Lower lobe of right lung (tissue), 2 donors: ENCODE measurements around the gene MACROH2A1. TPM values are rescaled to one million over a fixed set of nuclear protein-coding genes. Genes with fewer than 3 reads are reported as not detected.

Source experiments
- ATAC-seq, 2 donors: fragments of 200-7000 bp; cut with Tn5 transposase; one replicate each; pipeline ENCODE4 v1.9.1; 2020 to 2022; ENCODE audit warnings: mild to moderate bottlenecking in 2 of 2, moderate library complexity in 2 of 2
- DNase-seq: peaks from one replicate; pipeline ENCODE4 v3.0.0-alpha.2; 2020
- H3K27ac ChIP-seq: fragments of 200-600 bp; one replicate; pipeline ENCODE4 v1.8.0; 2022
- H3K27me3 ChIP-seq: fragments of 200-600 bp; one replicate; pipeline ENCODE4 v1.8.0; 2022; ENCODE audit warnings: low read depth
- H3K36me3 ChIP-seq: fragments of 200-600 bp; one replicate; pipeline ENCODE4 v1.8.0; 2022; ENCODE audit warnings: mild to moderate bottlenecking
- H3K4me1 ChIP-seq: fragments of 200-600 bp; one replicate; pipeline ENCODE4 v1.8.0; 2022
- H3K4me3 ChIP-seq: fragments of 200-600 bp; one replicate; pipeline ENCODE4 v1.8.0; 2022; ENCODE audit warnings: mild to moderate bottlenecking
- H3K9me3 ChIP-seq: fragments of 200-600 bp; one replicate; pipeline ENCODE4 v1.8.0; 2022
- intact Hi-C: fragments of 100-400 bp; cut with DNase I; formaldehyde crosslinking; loops from one replicate; pipeline ENCODE4 v1.11.0; 2022
- total RNA-seq: library from RNA; stranded (reverse); fragmentation: NEBNext Ultra II Directional; extraction: Animal tissue kit (Norgen Biotek cat#: 25700); gene quantifications from one replicate; pipeline ENCODE4 v1.2.1, GENCODE V29; 2021
- TF ChIP-seq, protein P1 (sequence below): fragments of 200-600 bp; IDR thresholded peaks from one replicate; pipeline ENCODE4 v1.8.0; 2022; ENCODE audit warnings: antibody characterized with exemption, mild to moderate bottlenecking
- donor health status: DM: no; HTN: yes; CAD: no; lungs with severe emphysema.

MACROH2A1 gene
- total RNA-seq, 1 donor from 2014 or later, result 258 TPM

DNA sequence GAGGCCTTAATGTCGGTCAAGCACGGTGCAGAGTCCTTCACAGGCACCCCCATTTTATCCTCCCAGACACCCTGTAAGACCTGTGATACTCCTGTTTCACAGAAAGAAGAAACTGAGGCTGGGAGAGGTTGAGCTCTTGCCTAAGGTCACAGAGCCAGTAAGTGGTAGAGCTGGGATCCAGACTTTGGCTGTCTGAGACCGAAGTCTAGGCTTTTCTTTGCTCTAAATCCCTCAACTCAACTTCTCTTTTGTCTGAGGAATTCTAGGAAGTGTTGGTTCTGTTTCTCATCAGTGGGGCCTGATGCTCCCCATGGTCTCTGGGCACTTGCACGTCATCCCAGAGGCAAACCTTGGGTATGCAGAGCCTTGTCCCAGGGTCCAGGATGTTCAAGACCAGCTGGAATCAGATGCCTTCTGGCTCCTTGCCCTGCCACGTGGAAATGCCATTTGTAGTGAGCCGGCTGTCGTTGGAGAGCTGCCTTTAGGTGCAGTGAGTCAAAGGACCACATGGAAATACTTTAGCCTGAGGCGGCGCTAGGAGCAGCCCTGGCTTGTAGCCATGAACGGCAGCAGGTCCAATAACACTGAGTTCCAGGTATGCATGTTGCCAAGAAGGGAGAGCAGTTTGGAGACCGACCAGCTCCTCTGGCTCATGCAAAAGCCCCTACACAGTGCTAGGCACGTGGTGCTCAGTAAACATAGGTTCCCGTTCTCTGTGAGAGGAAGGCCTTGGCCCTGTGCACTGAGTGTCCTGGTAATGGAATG lies 38.9 kb upstream of the MACROH2A1 start:
- ATAC-seq, result peak; percentile 28 to 49
- no peaks in the 10 kb centered on the region for H3K36me3 ChIP-seq
- H3K4me1 ChIP-seq, result peaks cover 40% of the 10 kb centered on the region
- intact Hi-C loops, result no loop called here
- H3K9me3 ChIP-seq, result no peaks in the 10 kb centered on the region
- peaks cover 17% of the 10 kb centered on the region for H3K27me3 ChIP-seq
- TF ChIP-seq, protein P1, sequence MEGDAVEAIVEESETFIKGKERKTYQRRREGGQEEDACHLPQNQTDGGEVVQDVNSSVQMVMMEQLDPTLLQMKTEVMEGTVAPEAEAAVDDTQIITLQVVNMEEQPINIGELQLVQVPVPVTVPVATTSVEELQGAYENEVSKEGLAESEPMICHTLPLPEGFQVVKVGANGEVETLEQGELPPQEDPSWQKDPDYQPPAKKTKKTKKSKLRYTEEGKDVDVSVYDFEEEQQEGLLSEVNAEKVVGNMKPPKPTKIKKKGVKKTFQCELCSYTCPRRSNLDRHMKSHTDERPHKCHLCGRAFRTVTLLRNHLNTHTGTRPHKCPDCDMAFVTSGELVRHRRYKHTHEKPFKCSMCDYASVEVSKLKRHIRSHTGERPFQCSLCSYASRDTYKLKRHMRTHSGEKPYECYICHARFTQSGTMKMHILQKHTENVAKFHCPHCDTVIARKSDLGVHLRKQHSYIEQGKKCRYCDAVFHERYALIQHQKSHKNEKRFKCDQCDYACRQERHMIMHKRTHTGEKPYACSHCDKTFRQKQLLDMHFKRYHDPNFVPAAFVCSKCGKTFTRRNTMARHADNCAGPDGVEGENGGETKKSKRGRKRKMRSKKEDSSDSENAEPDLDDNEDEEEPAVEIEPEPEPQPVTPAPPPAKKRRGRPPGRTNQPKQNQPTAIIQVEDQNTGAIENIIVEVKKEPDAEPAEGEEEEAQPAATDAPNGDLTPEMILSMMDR, result no peak
- peak overlapping the region; percentile 25 for H3K27ac ChIP-seq
- H3K4me3 ChIP-seq, result no peak overlapping the region
- DNase-seq, result no peak

DNA sequence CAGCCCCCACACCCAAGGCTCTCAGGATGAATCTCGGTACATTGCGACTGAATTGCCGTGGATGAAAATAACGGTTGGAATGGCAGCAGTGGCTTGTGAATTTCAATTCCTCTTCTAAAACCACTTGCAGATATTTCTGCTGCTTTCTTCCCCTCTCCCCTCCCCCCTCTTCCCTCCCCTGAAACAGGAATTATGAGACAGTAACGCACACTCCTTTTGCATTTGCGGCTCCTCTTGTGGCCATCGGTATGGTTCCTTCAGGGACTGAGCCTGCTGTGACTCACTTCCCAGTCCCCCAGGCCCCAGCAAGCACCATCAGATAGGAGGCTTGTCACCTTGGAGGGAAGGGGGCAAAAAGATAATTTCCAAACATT lies 38.4 kb upstream of the MACROH2A1 start:
- Histone ChIP-seq H3K27me3 (peaks cover 17% of the 10 kb centered on the region), H3K9me3 (no peaks in the 10 kb centered on the region), H3K4me3 (no peak overlapping the region), H3K27ac (peak overlapping the region; percentile 25), H3K36me3 (no peaks in the 10 kb centered on the region), H3K4me1 (peaks cover 37% of the 10 kb centered on the region)
- DNase-seq (no peak), ATAC-seq (peak; percentile 11 to 36)
- intact Hi-C loops, result no loop called here
- TF ChIP-seq, protein P1, result no peak

DNA sequence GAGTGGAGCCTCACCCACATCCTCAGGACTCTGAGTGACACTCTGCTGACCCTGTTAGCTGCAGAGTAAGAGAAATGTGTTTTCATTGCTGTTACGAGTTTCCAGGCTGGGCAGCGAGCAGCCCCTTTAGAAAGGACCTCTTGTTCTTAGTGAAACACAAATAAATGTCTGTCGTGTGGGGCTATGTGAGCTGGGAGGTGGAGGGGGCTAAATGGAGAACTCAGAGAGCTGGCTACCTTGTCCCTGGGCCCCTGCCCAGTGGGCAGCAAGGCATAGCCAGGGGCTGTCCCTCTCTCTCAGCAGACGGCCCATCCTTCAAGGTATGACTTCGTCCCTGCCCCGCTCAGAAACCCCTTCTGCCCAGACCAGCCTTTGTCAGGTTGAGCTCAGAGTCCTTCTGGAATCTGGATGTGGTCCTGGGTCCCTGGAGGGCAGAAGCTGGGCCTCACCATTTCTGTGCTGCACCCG lies 38.0 kb upstream of the MACROH2A1 start:
- TF ChIP-seq, protein P1, result no peak
- H3K27me3 ChIP-seq, result peaks cover 17% of the 10 kb centered on the region
- H3K4me3 ChIP-seq, result no peak overlapping the region
- peak overlapping the region; percentile 25 for H3K27ac ChIP-seq
- DNase-seq (no peak), ATAC-seq (no peak)
- H3K36me3 ChIP-seq, result no peaks in the 10 kb centered on the region
- peaks cover 33% of the 10 kb centered on the region for H3K4me1 ChIP-seq
- no peaks in the 10 kb centered on the region for H3K9me3 ChIP-seq
- intact Hi-C loops, result no loop called here

DNA sequence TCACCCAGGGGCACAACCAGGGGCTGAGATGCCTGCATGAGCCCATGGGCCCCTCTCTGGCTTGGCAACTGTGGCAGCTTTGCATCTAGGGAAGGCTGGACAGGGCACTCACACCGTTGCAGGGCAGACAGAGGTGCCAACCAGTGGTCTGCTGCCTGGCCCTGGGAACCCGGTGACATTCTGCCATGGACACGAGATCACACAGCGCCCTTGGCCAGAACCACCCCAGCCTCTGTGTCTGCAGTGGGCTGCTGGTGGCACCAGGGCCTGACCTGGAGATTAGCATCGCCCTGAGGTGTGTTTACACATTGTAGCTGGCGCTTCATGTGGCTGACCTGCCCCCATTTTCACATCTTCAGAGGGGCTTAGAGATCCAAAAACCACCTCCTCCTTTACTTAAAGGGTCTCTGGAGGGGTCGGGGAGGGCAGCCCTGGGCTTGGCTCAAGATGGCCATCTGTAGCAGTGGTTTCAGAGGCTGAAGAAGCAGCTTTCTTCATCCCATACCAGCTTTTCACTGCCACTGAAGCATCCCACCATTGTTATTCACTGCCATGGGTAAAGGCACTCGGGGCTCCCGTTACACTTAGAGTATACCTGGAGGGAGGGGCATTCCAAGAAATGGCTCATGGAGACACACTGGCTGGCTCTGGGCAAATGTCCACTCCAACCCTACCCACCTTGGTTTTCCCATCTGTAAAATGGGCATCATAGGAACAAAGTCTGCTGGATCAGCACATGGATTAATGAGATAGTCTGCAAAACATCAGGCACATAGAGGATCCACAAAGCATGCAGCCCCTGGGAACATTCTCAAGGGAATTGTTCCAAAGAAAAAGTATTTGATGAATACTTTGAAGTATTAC lies 36.7 kb upstream of the MACROH2A1 start:
- DNase-seq (no peak), ATAC-seq (no peak)
- Histone ChIP-seq H3K4me1 (peaks cover 27% of the 10 kb centered on the region), H3K36me3 (no peaks in the 10 kb centered on the region), H3K27me3 (peaks cover 17% of the 10 kb centered on the region), H3K4me3 (no peak overlapping the region), H3K27ac (no peak overlapping the region), H3K9me3 (no peaks in the 10 kb centered on the region)
- intact Hi-C loops, result no loop called here
- TF ChIP-seq, protein P1, result no peak

DNA sequence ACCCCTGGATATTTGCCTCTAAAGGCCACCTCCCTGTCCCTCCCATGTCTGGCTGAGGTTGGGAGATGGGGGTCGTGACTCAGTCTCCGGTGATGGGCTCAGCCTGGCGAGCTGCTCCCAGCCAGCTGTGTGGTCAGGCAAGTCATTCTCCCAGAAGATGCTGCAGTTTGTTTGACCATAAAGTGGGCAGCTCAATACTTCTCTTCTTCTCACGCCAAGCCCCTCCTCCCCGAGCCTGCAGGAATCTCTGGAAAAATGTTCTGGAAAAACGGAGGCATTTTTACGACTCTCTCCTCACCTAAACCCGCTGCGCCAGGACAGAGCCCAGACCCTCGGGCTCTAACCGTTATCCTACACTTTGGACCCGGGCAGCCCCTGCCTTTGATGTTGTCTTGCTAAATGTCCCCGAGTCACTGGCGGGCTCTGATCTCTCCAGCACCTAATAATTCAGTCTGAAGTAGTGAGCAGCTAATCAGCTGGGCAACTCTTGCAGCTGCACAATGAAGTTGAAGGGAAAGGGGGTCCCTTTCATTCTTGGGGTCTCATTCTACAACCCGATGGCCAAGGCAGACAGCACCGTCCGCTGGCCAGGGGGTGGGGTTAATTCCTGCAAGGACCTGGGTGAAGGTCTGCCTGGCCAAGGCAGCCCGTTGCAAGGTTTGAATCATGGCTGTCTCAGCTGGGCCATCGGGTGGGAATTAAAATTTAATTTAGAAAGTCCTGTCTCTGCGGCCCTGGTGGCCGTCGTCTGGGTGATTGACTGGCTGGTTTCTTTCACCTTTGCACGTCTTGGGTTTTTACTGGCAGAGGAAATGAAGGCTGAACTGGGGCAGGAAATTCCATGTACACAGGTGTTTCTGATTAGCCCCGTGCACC lies 35.8 kb upstream of the MACROH2A1 start:
- Histone ChIP-seq H3K9me3 (no peaks in the 10 kb centered on the region), H3K4me3 (no peak overlapping the region), H3K27ac (peak overlapping the region; percentile 55), H3K27me3 (peaks cover 17% of the 10 kb centered on the region), H3K36me3 (no peaks in the 10 kb centered on the region), H3K4me1 (peaks cover 27% of the 10 kb centered on the region)
- TF ChIP-seq, protein P1, result no peak
- ATAC-seq, result no peak
- DNase-seq, result no peak
- intact Hi-C loops, result no loop called here
